Mucosa of descending colon (tissue), 3 donors: ENCODE measurements around the gene CABCOCO1. TPM values are rescaled to one million over a fixed set of nuclear protein-coding genes. Genes with fewer than 3 reads are reported as not detected.

Experiments
- ATAC-seq: fragments of 200-7000 bp; cut with Tn5 transposase; one replicate; pipeline ENCODE4 v1.9.1; 2020; ENCODE audit warnings: mild to moderate bottlenecking, moderate library complexity
- DNase-seq, 3 donors: peaks; one replicate each; pipeline ENCODE4 v3.0.0-alpha.2; 2020
- H3K36me3 ChIP-seq: fragments of 200-600 bp; one replicate; pipeline ENCODE4 v1.8.0; 2021; ENCODE audit warnings: low read depth, mild to moderate bottlenecking
- H3K4me1 ChIP-seq: fragments of 200-600 bp; one replicate; pipeline ENCODE4 v1.8.0; 2021; ENCODE audit warnings: low read depth, mild to moderate bottlenecking
- H3K4me3 ChIP-seq: fragments of 200-600 bp; one replicate; pipeline ENCODE4 v1.8.0; 2021; ENCODE audit warnings: mild to moderate bottlenecking
- H3K9me3 ChIP-seq: fragments of 200-600 bp; one replicate; pipeline ENCODE4 v1.8.0; 2021; ENCODE audit warnings: mild to moderate bottlenecking
- intact Hi-C, 2 donors: fragments of 100-400 bp; cut with DNase I in 1 of 2; cut with micrococcal nuclease in 1 of 2; formaldehyde crosslinking; loops; one replicate each; pipeline versions ENCODE4 v1.11.0 to v1.11.1; 2022; cut with DNase I, micrococcal nuclease
- total RNA-seq, 3 donors: library from RNA; stranded (reverse); fragmentation: NEBNext Ultra II Directional in 2 of 3; extraction: Animal tissue kit (Norgen Biotek cat#: 25700) in 2 of 3; gene quantifications; one replicate each; pipeline versions ENCODE4 v1.2.1 to v1.2.4, GENCODE V29; 2021 to 2023
- TF ChIP-seq, protein P1 (sequence below): fragments of 200-600 bp; IDR thresholded peaks from one replicate; pipeline ENCODE4 v1.8.0; 2022; ENCODE audit warnings: antibody characterized with exemption, mild to moderate bottlenecking
- donor health status: DM: no; HTN: no; CAD: no; lungs with moderate emphysema.
- donor health status: DM: no; HTN: no; CAD: no.
- donor health status: DM: no; HTN: yes; CAD: no.

Gene CABCOCO1
- total RNA-seq, 3 donors from 2014 or later, result 0.22 to 3.4 TPM; not detected in 1

DNA sequence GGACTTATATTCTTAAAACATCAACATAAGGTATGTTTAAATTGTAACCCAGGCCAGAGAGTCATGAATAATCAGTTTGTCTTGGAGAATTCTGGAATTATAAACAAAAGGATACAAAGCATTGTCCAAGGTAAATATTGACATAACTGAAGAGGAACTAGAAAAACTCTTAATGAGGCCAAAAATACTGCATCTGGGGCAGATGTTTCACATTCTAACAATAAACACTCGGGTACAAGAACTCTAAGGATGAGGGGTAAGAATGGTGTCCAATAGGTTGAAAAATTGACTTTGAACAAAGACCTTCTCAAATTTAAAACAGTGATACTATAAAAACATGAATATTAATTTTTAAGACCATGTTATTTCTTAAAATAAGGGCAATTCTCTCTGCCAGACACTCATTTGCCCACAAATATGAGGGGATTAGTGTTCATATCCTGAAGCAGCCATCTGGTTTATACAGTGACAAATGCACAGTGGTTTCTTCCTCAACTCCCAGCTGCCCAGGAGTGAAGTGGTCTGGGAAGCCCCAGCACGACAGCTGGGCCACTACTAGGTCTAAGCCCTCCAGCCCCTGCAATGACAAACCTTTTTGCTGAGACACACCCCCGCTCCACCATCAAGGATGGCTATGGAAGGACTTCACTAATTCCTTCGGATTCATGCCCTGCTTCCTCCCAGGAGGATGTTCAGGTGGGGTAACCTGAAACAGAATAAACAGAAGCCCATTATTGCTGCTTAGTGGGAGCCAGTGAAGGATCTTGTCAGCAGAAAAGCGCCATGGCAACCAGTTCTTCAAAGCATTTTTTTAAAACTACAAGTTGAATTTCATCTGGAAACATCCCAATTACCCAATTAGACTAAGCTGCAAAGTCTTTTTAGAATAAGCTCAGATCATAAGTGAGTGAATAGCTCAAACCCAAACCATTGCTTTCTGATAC is 131.3 kb downstream of the CABCOCO1 start:
- Histone ChIP-seq H3K9me3 (no peaks in the 10 kb centered on the region), H3K36me3 (no peaks in the 10 kb centered on the region), H3K4me1 (no peaks in the 10 kb centered on the region), H3K4me3 (no peak overlapping the region)
- intact Hi-C loops, result no loop called here
- peak in 2 of 3 donors; percentile 15 to 29 for DNase-seq
- TF ChIP-seq, protein P1, sequence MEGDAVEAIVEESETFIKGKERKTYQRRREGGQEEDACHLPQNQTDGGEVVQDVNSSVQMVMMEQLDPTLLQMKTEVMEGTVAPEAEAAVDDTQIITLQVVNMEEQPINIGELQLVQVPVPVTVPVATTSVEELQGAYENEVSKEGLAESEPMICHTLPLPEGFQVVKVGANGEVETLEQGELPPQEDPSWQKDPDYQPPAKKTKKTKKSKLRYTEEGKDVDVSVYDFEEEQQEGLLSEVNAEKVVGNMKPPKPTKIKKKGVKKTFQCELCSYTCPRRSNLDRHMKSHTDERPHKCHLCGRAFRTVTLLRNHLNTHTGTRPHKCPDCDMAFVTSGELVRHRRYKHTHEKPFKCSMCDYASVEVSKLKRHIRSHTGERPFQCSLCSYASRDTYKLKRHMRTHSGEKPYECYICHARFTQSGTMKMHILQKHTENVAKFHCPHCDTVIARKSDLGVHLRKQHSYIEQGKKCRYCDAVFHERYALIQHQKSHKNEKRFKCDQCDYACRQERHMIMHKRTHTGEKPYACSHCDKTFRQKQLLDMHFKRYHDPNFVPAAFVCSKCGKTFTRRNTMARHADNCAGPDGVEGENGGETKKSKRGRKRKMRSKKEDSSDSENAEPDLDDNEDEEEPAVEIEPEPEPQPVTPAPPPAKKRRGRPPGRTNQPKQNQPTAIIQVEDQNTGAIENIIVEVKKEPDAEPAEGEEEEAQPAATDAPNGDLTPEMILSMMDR, result no peak
- peak; percentile 39 for ATAC-seq

DNA sequence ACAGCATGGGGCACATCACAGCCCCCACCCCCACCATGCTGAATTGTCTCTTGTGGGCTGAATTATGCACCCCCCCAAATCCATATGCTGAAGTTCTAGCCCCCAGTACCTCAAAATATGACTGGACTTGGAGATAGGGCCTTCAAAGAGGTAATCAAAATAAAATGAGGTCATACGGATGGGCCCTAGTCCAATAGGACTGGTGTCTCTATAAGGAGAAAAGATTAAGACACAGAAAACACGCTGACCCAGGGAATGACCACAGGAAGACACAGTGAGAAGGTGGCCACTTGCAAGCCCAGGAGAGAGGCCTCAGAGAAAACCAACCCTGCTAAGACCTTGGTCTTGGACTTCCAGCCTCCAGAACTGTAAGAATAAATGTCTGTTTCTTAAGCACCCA is 132.4 kb downstream of the CABCOCO1 start:
- Histone ChIP-seq H3K4me1 (no peaks in the 10 kb centered on the region), H3K36me3 (no peaks in the 10 kb centered on the region), H3K4me3 (no peak overlapping the region), H3K9me3 (no peaks in the 10 kb centered on the region)
- intact Hi-C loops, result no loop called here
- ATAC-seq (no peak), DNase-seq (no peak)
- TF ChIP-seq, protein P1, result no peak

DNA sequence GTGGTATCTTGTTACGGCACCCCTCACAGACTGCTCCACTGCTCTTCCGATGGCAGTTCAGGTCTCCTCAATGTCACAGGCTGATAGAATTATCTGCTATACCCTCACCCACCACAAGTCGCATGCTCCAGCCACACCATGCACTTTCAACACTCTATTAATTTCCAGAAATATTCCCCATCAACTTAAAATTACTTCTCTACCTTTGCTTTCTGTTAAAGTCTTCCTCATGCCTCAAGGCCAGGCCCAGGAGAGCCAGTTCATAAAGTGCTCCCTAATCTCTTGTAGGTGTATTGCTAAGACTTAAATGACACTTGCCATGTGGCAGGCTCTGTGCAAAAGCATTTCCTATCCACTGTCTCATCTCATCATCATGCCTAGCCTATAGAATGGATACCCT is 132.8 kb downstream of the CABCOCO1 start:
- Histone ChIP-seq H3K9me3 (no peaks in the 10 kb centered on the region), H3K4me3 (no peak overlapping the region), H3K36me3 (no peaks in the 10 kb centered on the region), H3K4me1 (no peaks in the 10 kb centered on the region)
- intact Hi-C loops, result no loop called here
- TF ChIP-seq, protein P1, result no peak
- no peak for ATAC-seq
- no peak for DNase-seq

DNA sequence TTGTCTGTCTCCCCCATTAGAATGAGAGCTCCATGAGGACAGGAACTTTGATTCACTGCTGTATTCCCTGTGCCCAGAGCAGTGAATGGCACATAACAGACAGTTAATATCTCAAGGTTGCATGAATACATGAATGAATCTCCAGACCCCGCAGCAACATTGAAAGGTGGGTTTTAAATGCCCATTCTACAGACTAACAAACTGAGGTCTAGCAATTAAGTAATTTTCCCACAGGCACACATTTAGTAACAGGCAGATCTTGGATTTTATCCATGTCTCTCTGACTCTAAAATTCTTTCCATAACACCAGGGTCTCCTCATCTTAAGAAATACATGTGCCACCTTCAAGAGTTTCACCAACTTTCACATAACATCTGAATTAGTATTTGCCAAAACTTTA is 134.1 kb downstream of the CABCOCO1 start:
- DNase-seq, result no peak
- Histone ChIP-seq H3K9me3 (no peaks in the 10 kb centered on the region), H3K4me1 (no peaks in the 10 kb centered on the region), H3K4me3 (no peak overlapping the region), H3K36me3 (no peaks in the 10 kb centered on the region)
- intact Hi-C loops, result no loop called here
- TF ChIP-seq, protein P1, result no peak
- no peak for ATAC-seq

- TF ChIP-seq, protein P1, result no peak
- H3K9me3 ChIP-seq, result no peaks in the 10 kb centered on the region
- H3K36me3 ChIP-seq, result no peaks in the 10 kb centered on the region
- intact Hi-C loops, result no loop called here
- DNase-seq (no peak), ATAC-seq (no peak)
- H3K4me1 ChIP-seq, result no peaks in the 10 kb centered on the region
- H3K4me3 ChIP-seq, result no peak overlapping the region
These were observed 134.8 kb downstream of the CABCOCO1 start for GRCh38 chr10:61797304-61798153.
